Smooth muscle cell (in vitro differentiated cells): ENCODE measurements around the gene TRAK1. TPM values are rescaled to one million over a fixed set of nuclear protein-coding genes. Genes with fewer than 3 reads are reported as not detected.

Experiments used
- DNase-seq: peaks from one replicate; lab custom pipeline; 2025; ENCODE audit not compliant: unreplicated experiment; lab: John Stamatoyannopoulos, UW
- H2AFZ ChIP-seq: fragments of 200-600 bp; sonication (generic); 2 replicates; pipeline ENCODE4 v1.6.0; 2016; ENCODE audit warnings: antibody characterized with exemption, low read depth, mild to moderate bottlenecking
- H3F3A ChIP-seq: fragments of 200-600 bp; sonication (generic); 2 replicates; pipeline ENCODE4 v1.6.0; 2017; ENCODE audit warnings: antibody characterized with exemption, low read depth
- H3K27ac ChIP-seq: fragments of 200-600 bp; sonication (generic); 2 replicates; pipeline ENCODE4 v1.5.1; 2016; ENCODE audit warnings: low read depth, mild to moderate bottlenecking
- H3K27me3 ChIP-seq: fragments of 200-600 bp; sonication (generic); 2 replicates; pipeline ENCODE4 v1.6.1; 2016; ENCODE audit warnings: low read depth, mild to moderate bottlenecking
- H3K36me3 ChIP-seq: fragments of 200-600 bp; sonication (generic); 2 replicates; pipeline ENCODE4 v1.5.1; 2016; ENCODE audit warnings: low read depth
- H3K4me1 ChIP-seq: fragments of 200-600 bp; sonication (generic); 2 replicates; pipeline ENCODE4 v1.5.1; 2016; ENCODE audit warnings: low read depth
- H3K4me2 ChIP-seq: fragments of 200-600 bp; sonication (generic); 2 replicates; pipeline ENCODE4 v1.6.0; 2016; ENCODE audit warnings: mild to moderate bottlenecking
- H3K4me3 ChIP-seq: fragments of 200-600 bp; sonication (generic); 2 replicates; pipeline ENCODE4 v1.5.1; 2016; ENCODE audit warnings: mild to moderate bottlenecking
- H3K79me2 ChIP-seq: fragments of 200-600 bp; sonication (generic); 2 replicates; pipeline ENCODE4 v1.6.0; 2016; ENCODE audit warnings: low read depth, mild to moderate bottlenecking
- H3K9ac ChIP-seq: fragments of 200-600 bp; sonication (generic); 2 replicates; pipeline ENCODE4 v1.6.0; 2016; ENCODE audit warnings: low read depth
- H3K9me3 ChIP-seq: fragments of 200-600 bp; sonication (generic); replicated peaks from 2 replicates; pipeline ENCODE4 v1.5.1; 2016; ENCODE audit warnings: low read depth
- H4K20me1 ChIP-seq: fragments of 200-600 bp; sonication (generic); 2 replicates; pipeline ENCODE4 v1.6.0; 2016; ENCODE audit warnings: low read depth
- WGBS: methylation state at CpG from one replicate; pipeline ENCODE4 v1.1.7; 2016; ENCODE audit warnings: low lambda C conversion rate; 5-methylcytosine and 5-hydroxymethylcytosine counted together
- polyA plus RNA-seq: library from polyadenylated mRNA; unstranded; fragments of >200 nt; fragmentation: Nextera tagmentation; extraction: Ambion mirVana; gene quantifications from 2 replicates; pipeline ENCODE4 v1.2.1, GENCODE V29; 2016
- total RNA-seq: library from RNA; depleted of rRNA; stranded (reverse); fragments of >200 nt; gene quantifications from 2 replicates; pipeline ENCODE4 v1.2.3, GENCODE V29; 2014
- TF ChIP-seq, protein P1 (sequence below): fragments of 200-600 bp; sonication (generic); IDR thresholded peaks from 2 replicates; pipeline ENCODE4 v1.5.1; 2017; ENCODE audit warnings: borderline replicate concordance, mild to moderate bottlenecking, antibody characterized with exemption; ENCODE audit not compliant: insufficient read depth, poor library complexity, severe bottlenecking

TRAK1 gene
- total and polyA plus RNA-seq, 2 experiments from 2014 or later, result 8.7 to 16.3 TPM

DNA sequence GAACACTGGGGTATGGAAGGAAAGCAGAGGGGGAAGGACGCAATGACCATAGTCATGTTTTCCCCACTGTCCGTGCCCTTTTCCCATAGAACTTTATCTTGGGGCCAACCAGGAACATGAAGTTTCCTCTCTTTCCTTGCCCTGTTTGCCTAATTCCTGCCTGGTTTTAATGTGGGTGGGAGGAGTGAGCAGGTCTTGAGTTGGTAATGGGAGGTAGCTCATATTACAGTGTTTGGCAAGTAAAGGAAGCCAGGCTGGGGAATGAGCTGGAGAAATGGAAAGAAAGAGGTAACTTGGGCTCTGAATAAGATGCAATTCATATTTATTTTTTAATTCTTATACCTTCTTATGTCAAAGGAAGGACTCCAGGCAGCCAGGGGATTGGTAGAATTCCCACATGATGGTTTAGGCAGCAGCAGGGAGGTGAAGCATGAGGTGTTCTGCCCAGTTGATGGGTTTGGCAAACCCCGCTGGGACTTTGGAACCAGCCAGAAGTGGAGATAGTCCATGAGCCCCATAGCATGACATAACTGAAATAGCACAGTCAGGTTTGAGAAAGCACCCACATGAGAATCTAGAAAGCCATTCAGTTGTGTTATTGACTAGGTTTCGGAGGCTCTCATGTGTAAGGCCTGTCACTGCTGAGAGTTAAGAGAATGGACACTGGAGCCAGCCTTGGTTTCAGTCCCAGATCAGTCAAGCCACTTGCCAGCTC lies 114.8 kb downstream of the TRAK1 start:
- H3K27me3 ChIP-seq, result no peaks in the 10 kb centered on the region
- no peaks in the 10 kb centered on the region for H4K20me1 ChIP-seq
- TF ChIP-seq, protein P1, sequence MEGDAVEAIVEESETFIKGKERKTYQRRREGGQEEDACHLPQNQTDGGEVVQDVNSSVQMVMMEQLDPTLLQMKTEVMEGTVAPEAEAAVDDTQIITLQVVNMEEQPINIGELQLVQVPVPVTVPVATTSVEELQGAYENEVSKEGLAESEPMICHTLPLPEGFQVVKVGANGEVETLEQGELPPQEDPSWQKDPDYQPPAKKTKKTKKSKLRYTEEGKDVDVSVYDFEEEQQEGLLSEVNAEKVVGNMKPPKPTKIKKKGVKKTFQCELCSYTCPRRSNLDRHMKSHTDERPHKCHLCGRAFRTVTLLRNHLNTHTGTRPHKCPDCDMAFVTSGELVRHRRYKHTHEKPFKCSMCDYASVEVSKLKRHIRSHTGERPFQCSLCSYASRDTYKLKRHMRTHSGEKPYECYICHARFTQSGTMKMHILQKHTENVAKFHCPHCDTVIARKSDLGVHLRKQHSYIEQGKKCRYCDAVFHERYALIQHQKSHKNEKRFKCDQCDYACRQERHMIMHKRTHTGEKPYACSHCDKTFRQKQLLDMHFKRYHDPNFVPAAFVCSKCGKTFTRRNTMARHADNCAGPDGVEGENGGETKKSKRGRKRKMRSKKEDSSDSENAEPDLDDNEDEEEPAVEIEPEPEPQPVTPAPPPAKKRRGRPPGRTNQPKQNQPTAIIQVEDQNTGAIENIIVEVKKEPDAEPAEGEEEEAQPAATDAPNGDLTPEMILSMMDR, result no peak
- H3F3A ChIP-seq, result peaks cover 9% of the 10 kb centered on the region
- H3K9ac ChIP-seq, result no peak overlapping the region
- no peak overlapping the region for H3K4me3 ChIP-seq
- H3K4me1 ChIP-seq, result no peaks in the 10 kb centered on the region
- H3K4me2 ChIP-seq, result no peak overlapping the region
- no peak for DNase-seq
- no peaks in the 10 kb centered on the region for H3K9me3 ChIP-seq
- H3K27ac ChIP-seq, result peak overlapping the region; percentile 43
- H3K36me3 ChIP-seq, result peaks cover 3% of the 10 kb centered on the region
- no peak overlapping the region for H2AFZ ChIP-seq
- WGBS, result 95% methylated on average over 4 of the region's 4 CpGs
- H3K79me2 ChIP-seq, result no peaks in the 10 kb centered on the region

DNA sequence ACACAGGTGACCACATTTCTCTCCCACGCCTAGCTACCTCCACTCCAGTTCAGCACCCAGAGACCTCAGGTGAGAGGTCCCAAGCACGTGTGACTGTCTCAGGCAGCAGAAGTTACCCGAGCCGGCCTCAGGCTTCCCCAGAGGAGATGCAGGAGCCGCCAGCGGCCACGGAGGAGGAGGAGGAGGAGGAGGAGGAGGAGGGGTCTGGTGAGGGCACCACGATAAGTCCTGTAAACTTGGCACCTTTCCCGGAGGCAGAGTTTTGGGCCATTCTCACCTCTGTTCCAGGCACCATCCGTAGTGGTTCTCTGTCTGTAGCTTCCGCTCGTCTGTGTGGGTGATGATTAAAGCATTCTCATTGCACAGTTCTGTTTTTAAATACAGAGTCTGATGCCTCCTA lies 118.8 kb downstream of the TRAK1 start:
- Histone ChIP-seq H3K27ac (no peak overlapping the region), H3K4me1 (no peaks in the 10 kb centered on the region), H3K36me3 (peaks cover 3% of the 10 kb centered on the region), H2AFZ (no peak overlapping the region), H3F3A (peaks cover 9% of the 10 kb centered on the region), H3K4me3 (no peak overlapping the region), H3K79me2 (no peaks in the 10 kb centered on the region), H3K9ac (no peak overlapping the region), H4K20me1 (no peaks in the 10 kb centered on the region), H3K27me3 (no peaks in the 10 kb centered on the region), H3K4me2 (no peak overlapping the region), H3K9me3 (no peaks in the 10 kb centered on the region)
- DNase-seq, result no peak
- WGBS, result 97% methylated on average over 9 of the region's 12 CpGs
- TF ChIP-seq, protein P1, result no peak

DNA sequence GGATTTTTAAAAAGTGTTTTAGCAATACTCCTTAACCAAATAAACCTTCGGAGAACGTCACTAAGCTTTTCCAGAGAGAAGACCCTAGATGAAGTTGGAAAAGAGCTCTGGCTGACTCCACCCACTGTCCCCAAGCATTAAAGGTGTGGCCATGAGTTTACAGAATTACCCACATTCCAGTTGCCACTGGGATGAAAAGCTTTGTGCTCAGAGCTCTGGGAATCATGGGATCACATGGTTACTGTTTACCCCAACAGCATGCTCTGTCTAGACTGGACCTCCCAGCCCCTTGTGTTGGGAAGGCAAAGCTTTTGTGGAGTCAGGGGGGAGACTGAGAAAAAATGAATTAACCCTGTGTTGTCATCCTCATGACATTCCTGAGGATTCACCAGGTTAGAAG lies 119.6 kb downstream of the TRAK1 start:
- H3K79me2 ChIP-seq, result no peaks in the 10 kb centered on the region
- H3K27me3 ChIP-seq, result no peaks in the 10 kb centered on the region
- WGBS, result 98% methylated on average over 2 of the region's 2 CpGs
- TF ChIP-seq, protein P1, result no peak
- H3K4me2 ChIP-seq, result no peak overlapping the region
- H3K36me3 ChIP-seq, result peaks cover 3% of the 10 kb centered on the region
- peaks cover 6% of the 10 kb centered on the region for H3F3A ChIP-seq
- peak overlapping the region; percentile 37 for H3K27ac ChIP-seq
- H3K4me3 ChIP-seq, result no peak overlapping the region
- H3K9ac ChIP-seq, result no peak overlapping the region
- no peaks in the 10 kb centered on the region for H4K20me1 ChIP-seq
- H3K9me3 ChIP-seq, result no peaks in the 10 kb centered on the region
- no peak overlapping the region for H2AFZ ChIP-seq
- H3K4me1 ChIP-seq, result no peaks in the 10 kb centered on the region
- DNase-seq, result no peak

DNA sequence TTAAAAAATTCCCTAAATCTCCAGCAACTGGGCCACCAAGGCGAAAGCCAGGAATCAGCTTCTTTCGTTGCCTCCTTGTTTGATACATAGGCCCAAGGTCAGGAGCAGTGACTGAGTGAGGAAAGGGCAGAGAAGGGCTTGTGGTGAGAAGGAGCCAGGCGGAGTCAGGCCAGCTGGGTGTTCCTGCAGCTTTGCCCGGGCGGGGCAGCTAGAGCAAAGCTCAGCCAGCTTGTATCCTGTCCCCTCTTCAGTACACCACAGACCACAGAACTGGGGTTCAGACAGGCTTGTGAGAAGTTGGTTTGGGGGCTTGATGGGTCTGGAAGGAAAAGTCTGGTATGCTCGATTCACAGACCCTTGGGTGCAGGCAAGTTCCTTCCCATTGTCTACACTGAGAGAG lies 122.3 kb downstream of the TRAK1 start:
- Histone ChIP-seq H3K27ac (no peak overlapping the region), H4K20me1 (no peaks in the 10 kb centered on the region), H3K4me2 (no peak overlapping the region), H3K27me3 (no peaks in the 10 kb centered on the region), H3F3A (peaks cover 8% of the 10 kb centered on the region), H3K36me3 (peaks cover 3% of the 10 kb centered on the region), H3K79me2 (no peaks in the 10 kb centered on the region), H3K4me1 (no peaks in the 10 kb centered on the region), H3K9me3 (no peaks in the 10 kb centered on the region), H2AFZ (no peak overlapping the region), H3K9ac (no peak overlapping the region), H3K4me3 (no peak overlapping the region)
- no peak for DNase-seq
- TF ChIP-seq, protein P1, result no peak
- 96% methylated on average over 6 of the region's 6 CpGs for WGBS
